Neural crest cell (in vitro differentiated cells): ENCODE data around the gene AVPR1B. TPM values are rescaled to one million over a fixed set of nuclear protein-coding genes. Genes with fewer than 3 reads are reported as not detected.

Experiments
- DNase-seq: peaks from one replicate; pipeline ENCODE4 v3.0.0; 2021; ENCODE audit warnings: low read depth, mixed read lengths, low spot score
- H3K27ac Mint-ChIP-seq: one replicate; pipeline ENCODE4 v1.8.0; 2021; ENCODE audit warnings: mild to moderate bottlenecking, mixed read lengths; ENCODE audit not compliant: unreplicated experiment
- H3K27me3 Mint-ChIP-seq: 2 replicates; pipeline ENCODE4 v1.8.0; 2021; ENCODE audit warnings: low read depth, mild to moderate bottlenecking, mixed read lengths
- H3K36me3 Mint-ChIP-seq: 2 replicates; pipeline ENCODE4 v1.8.0; 2021; ENCODE audit warnings: low read depth, mild to moderate bottlenecking, mixed read lengths
- H3K4me1 Mint-ChIP-seq: 2 replicates; pipeline ENCODE4 v1.8.0; 2021; ENCODE audit warnings: mixed read lengths
- H3K4me3 Mint-ChIP-seq: one replicate; pipeline ENCODE4 v1.8.0; 2021; ENCODE audit warnings: mild to moderate bottlenecking, mixed read lengths
- H3K9me3 Mint-ChIP-seq: 2 replicates; pipeline ENCODE4 v1.8.0; 2021; ENCODE audit warnings: mixed read lengths
- total RNA-seq: library from RNA; stranded (reverse); gene quantifications from 2 replicates; pipeline ENCODE4 v1.2.1, GENCODE V29; 2021
- TF ChIP-seq, protein P1 (sequence below): fragments of 200-600 bp; sonication (generic); conservative IDR thresholded peaks from 2 replicates; pipeline ENCODE4 v1.5.0; 2021; ENCODE audit warnings: antibody characterized with exemption, mild to moderate bottlenecking

The AVPR1B gene
- total RNA-seq, 1 donor from 2014 or later = not detected

DNA sequence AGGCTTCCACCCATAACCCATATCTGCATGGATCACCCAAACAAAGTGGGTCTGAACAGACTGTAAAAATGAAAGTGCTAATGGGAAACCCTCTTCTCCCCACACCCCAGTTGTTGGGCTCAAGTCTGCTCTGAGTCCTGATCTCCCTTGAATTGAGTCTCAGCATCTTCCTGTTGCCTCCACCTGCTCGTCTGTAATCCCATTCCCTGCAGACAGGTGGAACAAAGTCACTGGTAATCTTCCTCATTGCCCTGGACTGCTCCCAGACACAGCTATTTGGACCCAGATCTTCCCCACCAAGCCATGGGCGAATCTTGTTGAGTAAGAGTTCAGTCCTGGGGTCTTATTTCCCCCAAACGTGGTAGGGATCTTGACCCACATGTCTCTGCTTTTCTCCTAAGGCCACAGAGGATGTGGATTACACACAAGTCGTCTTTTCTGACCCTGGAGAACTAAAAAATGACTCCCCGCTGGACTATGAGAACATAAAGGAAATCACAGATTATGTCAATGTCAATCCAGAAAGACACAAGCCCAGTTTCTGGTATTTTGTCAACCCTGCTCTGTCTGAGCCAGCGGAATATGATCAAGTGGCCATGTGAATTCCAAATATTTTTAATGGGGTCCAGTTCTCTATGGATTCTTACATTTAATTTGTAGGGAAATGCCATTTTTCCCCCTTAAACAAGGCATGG lies 15.7 kb downstream of the AVPR1B start:
- no peak for DNase-seq
- peaks cover 5% of the 10 kb centered on the region for H3K4me1 Mint-ChIP-seq
- H3K9me3 Mint-ChIP-seq = no peaks in the 10 kb centered on the region
- TF ChIP-seq, protein P1, sequence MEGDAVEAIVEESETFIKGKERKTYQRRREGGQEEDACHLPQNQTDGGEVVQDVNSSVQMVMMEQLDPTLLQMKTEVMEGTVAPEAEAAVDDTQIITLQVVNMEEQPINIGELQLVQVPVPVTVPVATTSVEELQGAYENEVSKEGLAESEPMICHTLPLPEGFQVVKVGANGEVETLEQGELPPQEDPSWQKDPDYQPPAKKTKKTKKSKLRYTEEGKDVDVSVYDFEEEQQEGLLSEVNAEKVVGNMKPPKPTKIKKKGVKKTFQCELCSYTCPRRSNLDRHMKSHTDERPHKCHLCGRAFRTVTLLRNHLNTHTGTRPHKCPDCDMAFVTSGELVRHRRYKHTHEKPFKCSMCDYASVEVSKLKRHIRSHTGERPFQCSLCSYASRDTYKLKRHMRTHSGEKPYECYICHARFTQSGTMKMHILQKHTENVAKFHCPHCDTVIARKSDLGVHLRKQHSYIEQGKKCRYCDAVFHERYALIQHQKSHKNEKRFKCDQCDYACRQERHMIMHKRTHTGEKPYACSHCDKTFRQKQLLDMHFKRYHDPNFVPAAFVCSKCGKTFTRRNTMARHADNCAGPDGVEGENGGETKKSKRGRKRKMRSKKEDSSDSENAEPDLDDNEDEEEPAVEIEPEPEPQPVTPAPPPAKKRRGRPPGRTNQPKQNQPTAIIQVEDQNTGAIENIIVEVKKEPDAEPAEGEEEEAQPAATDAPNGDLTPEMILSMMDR = no peak
- no peak overlapping the region for H3K27ac Mint-ChIP-seq
- no peaks in the 10 kb centered on the region for H3K36me3 Mint-ChIP-seq
- no peak overlapping the region for H3K4me3 Mint-ChIP-seq
- H3K27me3 Mint-ChIP-seq = no peaks in the 10 kb centered on the region

DNA sequence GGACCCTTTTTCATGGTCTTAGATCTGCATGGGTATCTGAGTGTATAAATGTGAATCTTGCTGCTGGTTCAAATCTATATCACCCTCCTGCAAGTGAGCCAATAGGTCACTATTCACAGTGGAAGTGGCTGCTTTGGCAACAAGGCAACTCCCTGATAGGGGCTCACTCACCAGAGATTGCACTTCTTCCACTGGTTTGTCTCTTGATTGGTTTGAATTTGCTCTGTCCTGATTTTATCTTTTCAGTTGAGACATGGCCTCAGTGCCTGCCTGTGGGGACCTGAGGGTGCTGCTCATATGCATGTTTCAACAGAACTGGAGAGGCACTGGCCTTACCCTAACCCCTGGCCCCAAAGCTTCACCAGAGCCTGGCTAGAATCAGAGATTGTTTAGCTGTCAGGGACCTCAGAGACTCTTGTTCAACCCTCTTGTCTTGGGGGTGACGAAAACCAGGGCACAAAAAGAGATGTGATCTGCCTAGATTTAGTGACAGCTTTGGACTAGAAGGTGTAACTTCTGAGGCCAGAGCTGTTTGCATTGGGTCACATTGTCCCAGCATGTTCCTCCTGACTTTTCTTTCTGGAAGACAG lies 16.9 kb downstream of the AVPR1B start:
- peaks cover under 1% of the 10 kb centered on the region for H3K4me1 Mint-ChIP-seq
- no peaks in the 10 kb centered on the region for H3K9me3 Mint-ChIP-seq
- H3K36me3 Mint-ChIP-seq = no peaks in the 10 kb centered on the region
- H3K27ac Mint-ChIP-seq = no peak overlapping the region
- no peaks in the 10 kb centered on the region for H3K27me3 Mint-ChIP-seq
- TF ChIP-seq, protein P1 = no peak
- no peak for DNase-seq
- H3K4me3 Mint-ChIP-seq = no peak overlapping the region

DNA sequence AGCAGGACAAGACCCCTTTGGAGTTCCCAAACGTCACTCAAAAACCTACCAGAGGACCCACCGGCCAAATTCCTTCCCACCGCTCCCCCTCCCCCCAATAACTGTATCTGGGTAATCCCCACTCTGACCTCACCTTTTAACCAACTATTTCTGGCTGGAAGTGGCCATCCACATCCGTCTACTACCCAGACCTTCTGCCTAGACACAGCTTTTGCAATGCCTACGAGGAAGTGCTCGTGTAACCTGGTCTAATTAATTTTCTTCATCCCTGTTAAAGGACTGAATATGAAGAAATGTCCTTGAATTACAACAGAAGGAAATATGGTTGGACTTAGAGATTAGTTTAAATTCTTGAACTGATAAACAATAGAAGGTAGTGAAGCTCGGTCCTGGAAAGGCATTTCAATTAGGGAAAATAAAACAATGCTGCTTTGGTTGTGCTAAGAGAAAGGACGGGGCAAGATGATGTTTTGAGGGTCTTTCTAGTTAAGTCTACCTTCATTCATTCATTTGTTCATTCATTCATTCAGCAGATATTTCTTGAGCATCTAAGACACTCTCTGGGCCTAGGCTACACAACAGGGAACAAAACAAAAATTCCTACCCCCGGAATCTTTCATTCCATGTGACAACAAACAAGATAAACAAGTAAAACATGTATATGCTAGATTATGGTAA lies 18.8 kb downstream of the AVPR1B start:
- H3K4me1 Mint-ChIP-seq = no peaks in the 10 kb centered on the region

DNA sequence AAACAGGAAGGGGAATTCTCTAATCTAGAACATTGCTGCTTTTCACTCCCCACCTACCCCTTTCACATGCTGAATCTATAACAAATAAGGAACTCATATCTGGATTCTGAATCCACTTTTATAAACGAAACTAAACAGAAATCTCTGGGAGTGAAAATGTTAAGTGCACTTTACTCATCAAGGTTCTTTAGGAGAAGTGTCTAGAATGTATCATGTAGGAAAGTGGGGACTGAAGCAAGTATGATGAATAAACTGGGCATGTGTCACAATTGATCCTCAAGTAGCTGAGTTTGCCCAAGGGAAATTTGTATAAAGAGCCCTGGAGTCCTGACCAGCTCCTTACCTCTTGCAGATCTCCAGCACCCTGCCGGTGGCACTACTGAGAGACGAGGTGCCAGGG lies 19.8 kb downstream of the AVPR1B start:
- Mint-ChIP-seq H3K27ac (no peak overlapping the region), H3K9me3 (no peaks in the 10 kb centered on the region), H3K4me1 (no peaks in the 10 kb centered on the region), H3K4me3 (no peak overlapping the region), H3K36me3 (no peaks in the 10 kb centered on the region), H3K27me3 (no peaks in the 10 kb centered on the region)
- DNase-seq = no peak
- TF ChIP-seq, protein P1 = no peak

More for the DNA sequence above, 18.8 kb downstream of the AVPR1B start:
- Mint-ChIP-seq H3K9me3 (no peaks in the 10 kb centered on the region), H3K27ac (no peak overlapping the region), H3K36me3 (no peaks in the 10 kb centered on the region), H3K4me3 (no peak overlapping the region), H3K27me3 (no peaks in the 10 kb centered on the region)
- TF ChIP-seq, protein P1 = no peak
- no peak for DNase-seq

DNA sequence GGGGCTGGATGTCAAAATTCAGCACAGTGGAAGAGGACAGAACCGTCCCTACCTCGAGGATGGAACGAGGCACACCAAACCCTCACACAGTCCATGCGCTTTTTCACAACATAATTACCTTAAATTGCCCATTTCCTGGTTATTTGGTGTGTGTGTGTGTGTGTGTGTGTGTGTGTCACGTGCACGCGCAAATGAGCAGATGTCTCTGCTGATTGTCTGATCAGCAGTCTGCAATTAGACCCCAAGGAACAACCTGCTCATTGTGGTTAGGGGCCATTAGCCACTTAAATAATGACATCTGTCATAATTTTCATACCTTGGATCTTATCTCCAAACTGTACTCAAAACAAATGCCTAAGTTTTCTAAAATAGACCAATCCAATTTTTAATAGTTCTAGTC lies 23.2 kb downstream of the AVPR1B start:
- H3K4me1 Mint-ChIP-seq = no peaks in the 10 kb centered on the region

More for the DNA sequence above, 23.2 kb downstream of the AVPR1B start:
- H3K9me3 Mint-ChIP-seq = no peaks in the 10 kb centered on the region
- no peak overlapping the region for H3K27ac Mint-ChIP-seq
- H3K27me3 Mint-ChIP-seq = no peaks in the 10 kb centered on the region
- TF ChIP-seq, protein P1 = no peak
- no peaks in the 10 kb centered on the region for H3K36me3 Mint-ChIP-seq
- no peak overlapping the region for H3K4me3 Mint-ChIP-seq
- DNase-seq = no peak
